Large intestine (tissue), 3 donors: Measurements from ENCODE around the gene CD82. TPM values are rescaled to one million over a fixed set of nuclear protein-coding genes. Genes with fewer than 3 reads are reported as not detected.

Experiments used
- DNase-seq, 2 donors: peaks; one replicate each; pipeline versions ENCODE4 v3.0.0 to v3.0.0-alpha.2; 2013
- H3K27ac ChIP-seq: one replicate; pipeline ENCODE4 v1.5.1; 2013; ENCODE audit warnings: low read length
- H3K27me3 ChIP-seq: 2 replicates; pipeline ENCODE4 v1.6.1; 2013; ENCODE audit warnings: low read length; ENCODE audit not compliant: control insufficient read depth, insufficient read depth
- H3K36me3 ChIP-seq: 2 replicates; pipeline ENCODE4 v1.6.1; 2013; ENCODE audit warnings: low read length; ENCODE audit not compliant: control insufficient read depth, insufficient read depth
- H3K4me1 ChIP-seq: one replicate; pipeline ENCODE4 v1.6.1; 2013; ENCODE audit warnings: low read length; ENCODE audit not compliant: control insufficient read depth, insufficient read depth
- H3K4me3 ChIP-seq: one replicate; pipeline ENCODE4 v1.5.1; 2013; ENCODE audit warnings: low read length
- H3K9me3 ChIP-seq: one replicate; pipeline ENCODE4 v1.6.1; 2013; ENCODE audit warnings: mild to moderate bottlenecking, low read depth, low read length, moderate library complexity; ENCODE audit not compliant: control insufficient read depth
- WGBS: methylation state at CpG from one replicate; pipeline ENCODE4 v1.1.5; 2013; ENCODE audit warnings: low lambda C conversion rate; ENCODE audit not compliant: insufficient coverage; 5-methylcytosine and 5-hydroxymethylcytosine counted together
- polyA plus RNA-seq: library from polyadenylated mRNA; unstranded; fragments of 120-200 nt; gene quantifications from one replicate; pipeline ENCODE4 v1.2.1, GENCODE V29; 2013

The CD82 gene
- polyA plus RNA-seq, 1 donor, result 106 TPM

DNA sequence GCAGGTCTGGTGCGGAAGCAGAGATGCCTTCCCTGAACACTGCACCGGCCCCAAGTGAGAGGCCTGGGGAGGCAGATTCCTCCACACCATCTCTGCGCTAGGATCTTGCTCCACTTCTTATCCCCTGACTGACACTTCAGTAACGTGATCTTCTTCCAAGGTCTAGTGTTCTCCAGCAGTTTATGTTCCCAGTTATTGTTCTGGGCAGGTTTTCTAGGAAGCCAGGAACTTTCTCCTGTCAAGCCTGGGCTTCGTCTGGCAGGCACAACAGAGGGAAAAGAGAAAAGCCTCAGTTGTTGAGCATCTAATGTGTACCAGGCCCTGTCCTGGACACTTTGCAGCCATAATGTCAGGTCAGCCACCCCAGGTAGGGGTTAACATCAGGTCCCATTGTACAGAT is 10.5 kb downstream of the CD82 start:
- Histone ChIP-seq H3K4me3 (no peak overlapping the region), H3K27ac (no peak overlapping the region), H3K4me1 (peaks cover 42% of the 10 kb centered on the region), H3K9me3 (no peaks in the 10 kb centered on the region), H3K36me3 (no peaks in the 10 kb centered on the region), H3K27me3 (no peaks in the 10 kb centered on the region)
- no peak for DNase-seq
- no CpG with 5 or more reads among the region's 5 CpGs for WGBS

DNA sequence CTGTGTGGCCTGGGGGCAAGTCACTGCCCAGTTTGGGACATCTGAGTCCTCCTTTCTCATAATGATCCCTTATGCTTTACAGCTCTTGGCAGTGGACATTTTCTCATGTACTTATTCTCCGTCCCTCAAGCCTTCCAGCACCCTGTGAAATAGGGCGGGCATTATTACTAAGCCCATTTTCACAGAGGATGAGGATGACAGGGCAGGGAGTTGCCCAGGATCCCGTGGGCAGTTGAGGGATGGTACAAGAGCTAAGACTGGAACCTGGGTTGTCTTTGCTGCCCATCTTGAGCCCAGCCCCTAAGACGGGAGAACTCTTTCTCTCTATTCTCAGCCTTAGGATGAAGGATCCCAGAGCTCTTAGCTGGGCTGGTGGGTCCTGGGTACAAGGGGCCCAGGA is 11.2 kb downstream of the CD82 start:
- Histone ChIP-seq H3K27ac (no peak overlapping the region), H3K4me1 (peaks cover 42% of the 10 kb centered on the region), H3K36me3 (no peaks in the 10 kb centered on the region)

DNA sequence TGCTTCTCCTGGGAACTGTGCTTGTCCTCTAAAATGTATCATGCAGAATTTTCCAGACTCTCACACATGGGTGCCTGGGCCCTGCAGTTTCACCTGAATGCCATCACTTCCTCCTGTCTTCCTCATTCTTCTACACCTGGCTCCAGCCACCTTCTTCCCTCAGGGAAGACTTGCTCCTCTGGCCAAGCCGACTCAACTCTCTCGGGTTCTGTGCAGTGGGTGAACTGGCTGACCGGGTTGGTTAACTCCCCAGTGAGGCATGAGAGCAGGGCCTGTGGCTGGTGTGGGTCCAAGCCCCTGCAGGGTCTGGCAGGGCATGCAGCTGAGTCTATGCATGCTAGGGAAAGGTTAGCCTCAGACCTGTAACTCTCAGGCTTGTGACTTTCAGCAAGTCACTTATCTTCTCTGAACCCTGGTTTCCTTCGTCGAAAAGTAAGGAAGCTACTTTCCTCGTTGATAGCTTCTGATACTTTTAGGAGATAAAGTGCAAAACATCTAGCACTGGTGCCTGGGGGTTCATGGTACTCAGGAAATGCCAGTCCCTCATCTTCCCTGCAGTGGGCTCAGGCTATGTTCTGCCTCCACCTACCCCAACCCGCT is 11.9 kb downstream of the CD82 start:
- H3K27ac ChIP-seq, result no peak overlapping the region
- H3K36me3 ChIP-seq, result peaks cover 6% of the 10 kb centered on the region
- no peak for DNase-seq
- H3K4me1 ChIP-seq, result peaks cover 42% of the 10 kb centered on the region
- H3K9me3 ChIP-seq, result no peaks in the 10 kb centered on the region
- H3K4me3 ChIP-seq, result no peak overlapping the region
- no CpG with 5 or more reads among the region's 7 CpGs for WGBS
- H3K27me3 ChIP-seq, result no peaks in the 10 kb centered on the region

More for the DNA sequence above, 11.2 kb downstream of the CD82 start:
- DNase-seq, result no peak
- H3K27me3 ChIP-seq, result no peaks in the 10 kb centered on the region
- H3K9me3 ChIP-seq, result no peaks in the 10 kb centered on the region
- no CpG with 5 or more reads among the region's 4 CpGs for WGBS
- H3K4me3 ChIP-seq, result no peak overlapping the region

DNA sequence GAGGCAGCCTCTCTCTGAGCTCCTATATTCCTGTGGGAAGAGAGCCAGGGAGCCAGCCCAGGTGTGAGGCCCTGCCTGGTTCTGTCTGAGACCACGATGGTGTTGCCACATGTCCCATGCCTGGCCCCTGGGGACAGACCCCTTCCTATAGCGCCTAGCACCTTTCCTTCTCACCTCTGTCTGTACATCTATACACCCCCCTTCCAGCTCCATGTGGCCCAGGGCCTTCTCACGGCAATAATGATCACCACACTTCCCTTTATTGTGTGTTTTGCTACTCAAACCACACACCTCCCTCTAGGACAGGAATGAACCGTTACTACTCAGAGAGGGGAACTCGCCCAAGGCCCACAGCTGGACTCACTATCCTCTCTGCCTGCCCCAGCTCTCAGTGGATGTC is 12.8 kb downstream of the CD82 start:
- H3K36me3 ChIP-seq, result peaks cover 9% of the 10 kb centered on the region
- H3K4me3 ChIP-seq, result no peak overlapping the region
- DNase-seq, result no peak
- WGBS, result no CpG with 5 or more reads among the region's 5 CpGs
- H3K4me1 ChIP-seq, result peaks cover 42% of the 10 kb centered on the region
- peaks cover 3% of the 10 kb centered on the region for H3K9me3 ChIP-seq
- no peaks in the 10 kb centered on the region for H3K27me3 ChIP-seq
- H3K27ac ChIP-seq, result peak overlapping the region; percentile 88

DNA sequence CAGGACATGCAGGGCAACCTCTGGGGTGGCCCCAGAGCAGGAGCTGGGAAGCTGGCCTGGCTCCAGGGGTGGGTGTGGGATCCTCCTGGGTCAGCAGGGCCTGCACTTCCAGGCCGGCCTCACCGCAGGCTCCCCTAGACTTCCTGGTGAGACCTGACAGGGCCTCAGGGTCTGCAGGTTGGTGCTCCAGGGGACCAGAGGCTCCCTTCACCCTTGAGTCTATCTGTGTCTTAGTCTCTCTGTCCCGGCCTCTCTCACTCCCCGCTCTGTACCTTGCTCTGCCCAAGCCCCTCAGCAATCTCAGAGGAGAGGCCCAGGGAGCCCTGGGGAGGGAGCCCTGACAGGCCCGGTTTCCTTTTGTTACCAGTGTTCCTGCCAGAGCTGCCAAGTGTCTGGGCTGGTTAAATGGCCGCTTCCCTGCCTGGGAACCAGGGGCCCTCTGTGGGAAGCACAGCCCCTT is 13.9 kb downstream of the CD82 start:
- peaks cover 9% of the 10 kb centered on the region for H3K36me3 ChIP-seq
- peak overlapping the region; percentile 88 for H3K27ac ChIP-seq
- DNase-seq, result peak; percentile 61 to 89
- no peak overlapping the region for H3K4me3 ChIP-seq
- WGBS, result no CpG with 5 or more reads among the region's 6 CpGs
- H3K27me3 ChIP-seq, result no peaks in the 10 kb centered on the region
- peaks cover 3% of the 10 kb centered on the region for H3K9me3 ChIP-seq
- H3K4me1 ChIP-seq, result peaks cover 50% of the 10 kb centered on the region

DNA sequence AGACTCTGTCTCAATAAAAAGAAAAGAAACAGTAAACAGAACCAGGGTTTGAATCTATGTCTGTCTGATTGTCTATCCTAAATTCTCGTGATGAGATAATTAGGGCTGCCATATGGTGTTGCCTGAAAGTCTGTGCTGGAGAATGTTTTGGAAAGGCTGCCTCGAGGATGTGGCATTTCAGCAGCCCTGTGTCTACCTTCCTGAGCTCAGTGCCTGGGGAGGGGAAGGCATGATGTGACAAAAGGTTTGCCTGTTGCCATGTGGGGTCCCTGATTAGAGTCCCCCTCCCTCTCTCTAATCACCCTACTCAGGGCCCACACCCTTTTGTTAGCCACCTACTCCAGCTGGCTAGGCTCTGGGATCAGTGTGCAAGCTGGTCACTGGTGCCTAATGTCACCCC is 15.2 kb downstream of the CD82 start:
- Histone ChIP-seq H3K36me3 (peaks cover 9% of the 10 kb centered on the region), H3K27me3 (no peaks in the 10 kb centered on the region), H3K4me1 (peaks cover 49% of the 10 kb centered on the region), H3K9me3 (peaks cover 3% of the 10 kb centered on the region), H3K4me3 (no peak overlapping the region), H3K27ac (no peak overlapping the region)
- WGBS, result no CpG with 5 or more reads among the region's 2 CpGs
- no peak for DNase-seq

DNA sequence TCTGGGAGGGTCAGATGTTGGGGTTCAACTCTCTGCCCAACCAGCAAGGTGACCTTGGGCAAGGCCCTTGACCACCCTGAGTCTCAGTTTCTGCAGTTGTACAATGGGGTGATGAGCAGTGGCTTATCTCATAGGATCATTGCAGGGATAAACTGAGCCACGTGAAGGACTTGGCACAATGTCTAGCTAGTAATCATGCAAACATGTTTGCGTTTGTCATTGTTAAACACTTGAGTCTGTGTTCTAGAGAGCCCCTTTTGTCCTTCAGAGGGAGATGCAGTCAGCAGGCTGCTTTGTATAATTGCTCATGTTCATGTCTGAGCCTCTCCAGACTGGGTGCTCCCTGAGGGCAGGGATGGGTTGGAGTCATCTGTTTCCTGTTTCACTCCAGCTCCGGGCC is 15.8 kb downstream of the CD82 start:
- H3K36me3 ChIP-seq, result peaks cover 9% of the 10 kb centered on the region
- no peak overlapping the region for H3K27ac ChIP-seq
- H3K9me3 ChIP-seq, result peaks cover 3% of the 10 kb centered on the region
- DNase-seq, result no peak
- no peaks in the 10 kb centered on the region for H3K27me3 ChIP-seq
- no peak overlapping the region for H3K4me3 ChIP-seq
- H3K4me1 ChIP-seq, result peaks cover 49% of the 10 kb centered on the region
- WGBS, result no CpG with 5 or more reads among the region's 3 CpGs

DNA sequence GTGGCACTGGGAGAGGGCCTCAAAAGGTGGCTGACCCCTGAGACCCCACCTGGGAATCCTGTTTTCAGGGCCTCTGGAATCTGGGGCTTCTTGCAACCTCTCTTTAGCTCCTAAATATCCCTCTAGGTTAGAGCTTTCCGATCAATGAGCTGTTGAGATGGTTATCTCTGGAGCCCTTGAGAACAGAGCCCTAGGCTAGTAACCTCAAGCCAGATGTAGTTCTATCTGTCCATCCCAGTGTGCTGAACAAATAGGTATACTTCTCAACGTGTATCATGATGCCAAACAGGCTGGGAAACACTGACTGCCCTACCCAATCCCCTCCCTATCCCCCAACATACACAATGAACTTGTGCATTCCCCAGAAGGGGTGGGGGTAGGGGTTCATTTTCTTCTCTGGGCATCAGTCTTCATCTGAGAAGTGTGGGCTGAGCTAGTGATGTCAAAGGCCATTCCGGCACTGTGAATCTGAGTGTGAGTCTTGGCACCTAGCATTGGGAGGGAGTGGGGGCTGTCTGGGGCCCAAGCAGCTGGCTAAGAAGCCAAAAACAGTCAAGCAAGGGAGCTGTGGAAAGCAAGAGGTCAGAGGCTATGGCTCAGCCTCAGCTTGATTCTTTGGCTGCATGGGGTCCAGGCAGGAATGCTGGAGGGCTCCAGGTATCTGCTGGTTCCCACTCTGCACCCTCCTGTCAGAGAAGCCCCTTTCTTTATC is 17.3 kb downstream of the CD82 start:
- Histone ChIP-seq H3K4me1 (peaks cover 42% of the 10 kb centered on the region), H3K27ac (no peak overlapping the region), H3K36me3 (peaks cover 15% of the 10 kb centered on the region), H3K4me3 (no peak overlapping the region), H3K9me3 (peaks cover 3% of the 10 kb centered on the region), H3K27me3 (no peaks in the 10 kb centered on the region)
- no peak for DNase-seq
- WGBS, result no CpG with 5 or more reads among the region's 3 CpGs

DNA sequence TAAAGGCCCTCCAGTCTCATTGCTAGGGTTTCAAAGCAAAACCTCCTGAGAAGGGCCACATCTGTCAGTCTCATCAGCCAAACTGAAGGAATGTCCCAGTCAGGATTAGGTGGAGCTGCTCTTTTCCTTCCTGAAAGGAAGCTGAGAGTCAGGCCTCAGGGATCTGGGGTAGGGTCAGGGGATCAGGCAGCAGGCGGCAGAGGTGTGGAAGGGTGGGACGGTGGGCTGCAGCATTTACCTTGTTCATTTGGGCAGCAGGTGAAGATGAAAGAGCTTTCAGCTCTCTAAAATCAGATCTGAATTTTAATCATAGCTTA is 17.8 kb downstream of the CD82 start:
- no CpG with 5 or more reads among the region's 2 CpGs for WGBS
- H3K4me1 ChIP-seq, result peaks cover 37% of the 10 kb centered on the region
- no peaks in the 10 kb centered on the region for H3K27me3 ChIP-seq
- peaks cover 3% of the 10 kb centered on the region for H3K9me3 ChIP-seq
- peaks cover 17% of the 10 kb centered on the region for H3K36me3 ChIP-seq
- no peak overlapping the region for H3K4me3 ChIP-seq
- H3K27ac ChIP-seq, result no peak overlapping the region
- DNase-seq, result no peak

DNA sequence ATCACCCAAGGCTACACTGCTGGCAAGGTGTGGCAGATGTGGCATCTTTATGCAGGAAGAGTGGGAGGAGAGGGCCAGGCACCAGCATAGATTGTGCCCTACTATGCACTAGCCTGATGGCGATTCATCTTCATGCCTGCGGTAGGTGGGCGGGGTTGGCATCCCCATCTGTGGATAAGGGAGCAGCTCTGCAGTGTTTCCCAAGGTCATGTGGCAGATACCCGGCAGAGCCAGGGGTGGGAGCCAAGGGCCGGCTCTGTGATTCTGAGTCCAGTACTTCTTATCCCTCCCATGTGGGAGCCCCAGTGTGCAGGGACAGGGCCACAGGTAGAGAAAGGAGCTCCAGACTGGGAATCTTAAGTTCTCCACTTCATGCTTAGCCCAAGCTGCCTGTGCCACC is 20.0 kb downstream of the CD82 start:
- no CpG with 5 or more reads among the region's 5 CpGs for WGBS
- no peaks in the 10 kb centered on the region for H3K27me3 ChIP-seq
- H3K36me3 ChIP-seq, result peaks cover 20% of the 10 kb centered on the region
- no peak for DNase-seq
- no peak overlapping the region for H3K4me3 ChIP-seq
- H3K9me3 ChIP-seq, result peaks cover 3% of the 10 kb centered on the region
- H3K4me1 ChIP-seq, result peaks cover 17% of the 10 kb centered on the region
- no peak overlapping the region for H3K27ac ChIP-seq

DNA sequence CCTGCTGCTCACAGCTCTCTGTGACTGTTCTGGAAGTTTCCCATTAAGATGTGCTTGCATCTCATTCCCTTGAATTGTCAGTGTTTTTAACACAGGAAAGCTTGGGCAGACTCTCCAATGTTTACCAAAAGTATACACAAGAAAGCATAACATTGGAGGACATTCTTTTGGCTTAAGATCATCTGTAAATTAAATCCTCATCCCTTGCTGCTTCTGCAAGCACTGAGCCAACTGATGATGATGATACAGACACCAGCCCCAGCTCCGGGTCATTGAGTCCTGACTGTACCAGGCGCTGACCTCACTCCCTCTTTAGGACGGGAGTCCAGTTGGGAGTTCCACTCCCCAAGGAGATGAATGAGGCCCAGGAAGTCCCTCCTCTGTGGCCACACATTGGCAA is 23.8 kb downstream of the CD82 start:
- H3K27ac ChIP-seq, result peak overlapping the region; percentile 42
- H3K4me3 ChIP-seq, result no peak overlapping the region
- H3K4me1 ChIP-seq, result peaks cover 26% of the 10 kb centered on the region
- no CpG with 5 or more reads among the region's 3 CpGs for WGBS
- DNase-seq, result no peak
- H3K27me3 ChIP-seq, result no peaks in the 10 kb centered on the region
- no peaks in the 10 kb centered on the region for H3K9me3 ChIP-seq
- peaks cover 13% of the 10 kb centered on the region for H3K36me3 ChIP-seq
